GM18951 (cell line): ENCODE data around the gene NELFB.

ENCODE experiments used
- POLR2A ChIP-seq: IDR thresholded peaks from 4 replicates; pipeline ENCODE4 v1.6.1; 2011; ENCODE audit warnings: mild to moderate bottlenecking; ENCODE audit not compliant: insufficient read length, insufficient read depth; ENCODE audit errors: extremely low read depth
- in situ Hi-C: fragments of 300-500 bp; cut with MboI; formaldehyde crosslinking; loops from one replicate; pipeline ENCODE4 v1.12.0; 2022; ENCODE audit warnings: low sequenced_read_pairs, mixed read lengths, inconsistent platforms; ENCODE audit not compliant: unreplicated experiment

Gene NELFB

GRCh38 chr9:137219757-137220316 is 35.3 kb upstream of the NELFB start:
- TF ChIP-seq POLR2A, result no peak
- in situ Hi-C loops, result loop anchor here (10.0 kb wide), 1 partner anchor 95 kb away; no protein-coding TSS in a partner anchor

DNA sequence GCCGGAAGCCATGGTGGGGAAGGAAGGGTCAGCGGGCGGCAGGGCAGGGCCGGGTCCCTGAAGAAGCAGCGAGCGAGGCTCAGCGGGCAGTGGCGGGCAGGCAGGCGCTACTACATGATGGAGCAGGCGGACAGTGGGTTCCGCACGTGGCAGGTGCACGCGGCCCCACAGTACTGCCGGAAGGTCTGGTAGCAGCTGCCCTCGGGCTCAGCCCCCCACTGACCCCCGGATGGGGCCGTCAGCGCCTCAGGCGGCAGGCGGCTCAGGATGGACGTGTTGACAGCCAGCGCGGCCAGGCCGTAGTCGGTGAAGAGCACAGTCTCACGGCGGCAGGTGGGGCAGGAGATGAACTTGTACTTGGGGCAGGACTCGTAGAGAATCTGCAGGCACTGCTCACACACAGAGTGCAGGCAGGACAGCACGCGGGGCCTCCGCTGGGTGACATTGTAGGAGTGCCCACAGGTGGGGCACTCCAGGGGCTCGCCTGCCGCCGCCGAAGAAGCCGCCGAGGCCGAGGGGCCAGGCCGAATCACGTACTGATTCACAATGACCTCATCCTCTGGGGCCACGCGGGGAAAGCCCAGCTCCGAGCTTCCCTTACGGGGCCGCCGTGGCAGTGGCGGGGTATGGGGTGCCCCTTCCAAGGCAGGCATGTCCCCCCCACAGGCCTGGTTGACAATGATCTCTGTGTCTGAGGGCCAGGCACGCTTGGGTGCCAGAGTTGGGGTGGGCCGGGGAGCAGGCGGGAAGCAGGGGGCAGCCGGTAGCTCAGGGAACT is 34.6 kb upstream of the NELFB start:
- in situ Hi-C loops, result loop anchor here (10.0 kb wide), 1 partner anchor 96 kb away; no protein-coding TSS in a partner anchor
- no peak for TF ChIP-seq POLR2A

GRCh38 chr9:137221095-137221505 is 34.0 kb upstream of the NELFB start:
- TF ChIP-seq POLR2A, result no peak
- in situ Hi-C loops, result loop anchor here (10.0 kb wide), 1 partner anchor 96 kb away; no protein-coding TSS in a partner anchor

GRCh38 chr9:137221506-137222111 is 33.5 kb upstream of the NELFB start:
- in situ Hi-C loops, result loop anchor here (10.0 kb wide), 1 partner anchor 97 kb away; no protein-coding TSS in a partner anchor
- TF ChIP-seq POLR2A, result no peak

DNA sequence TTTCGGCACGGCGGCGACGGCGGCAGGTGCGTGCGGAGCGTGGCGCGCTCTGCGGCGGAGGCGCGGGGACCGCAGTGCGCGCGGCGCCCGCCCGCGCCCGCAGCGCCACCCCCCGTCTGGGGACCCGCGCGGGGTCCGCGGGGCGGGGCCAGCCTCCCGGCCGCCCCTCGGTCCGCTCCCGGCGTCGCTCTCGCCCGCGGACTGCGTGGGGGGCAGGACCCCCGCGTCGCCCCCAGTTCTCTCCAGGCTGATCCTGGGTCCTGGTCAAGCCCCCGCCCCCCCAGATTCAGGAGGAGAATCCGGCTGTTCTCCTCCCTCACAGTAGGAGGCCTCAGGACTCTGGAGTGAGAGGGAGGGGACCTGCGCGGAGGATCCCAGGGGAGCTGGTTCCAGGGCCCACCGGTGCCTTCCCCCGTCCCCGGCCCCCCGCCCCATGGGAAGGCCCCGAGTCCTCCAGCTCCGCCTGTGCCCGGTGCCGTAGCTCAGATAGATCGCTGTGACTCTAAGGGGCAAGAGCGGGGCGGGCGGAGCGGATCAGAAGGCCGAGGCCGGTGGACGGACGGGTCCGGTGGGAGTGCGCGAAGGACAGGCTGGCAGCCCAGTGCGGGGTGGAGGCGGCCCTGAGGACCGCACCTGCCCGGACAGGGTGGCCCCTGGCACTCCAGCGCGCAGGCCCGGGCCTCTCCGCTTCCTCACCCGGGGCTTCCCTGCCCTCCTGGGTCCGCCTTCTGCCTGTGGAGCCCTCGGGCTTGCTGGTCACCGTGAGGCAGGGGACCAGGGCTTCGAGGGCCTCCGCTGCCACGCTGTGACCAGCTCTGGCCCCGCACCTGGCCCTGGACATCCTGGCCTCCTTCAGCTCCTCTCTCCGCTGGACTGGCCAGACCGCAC is 32.7 kb upstream of the NELFB start, which contains the start of gene RNF208:
Gene RNF208, minus strand, starts transcription at position 51 of the 888 bp plus-strand sequence. CDS start 1,028 bp downstream, outside the sequence.
- in situ Hi-C loops, result loop anchor here (10.0 kb wide), 1 partner anchor 98 kb away; no protein-coding TSS in a partner anchor

GRCh38 chr9:137223078-137223970 is 31.8 kb upstream of the NELFB start:
- in situ Hi-C loops, result loop anchor here (10.0 kb wide), 1 partner anchor 99 kb away; no protein-coding TSS in a partner anchor
- TF ChIP-seq POLR2A, result peak; percentile 86

More for the DNA sequence above, 32.7 kb upstream of the NELFB start, which contains the start of gene RNF208:
- TF ChIP-seq POLR2A, result peak; percentile 25

DNA sequence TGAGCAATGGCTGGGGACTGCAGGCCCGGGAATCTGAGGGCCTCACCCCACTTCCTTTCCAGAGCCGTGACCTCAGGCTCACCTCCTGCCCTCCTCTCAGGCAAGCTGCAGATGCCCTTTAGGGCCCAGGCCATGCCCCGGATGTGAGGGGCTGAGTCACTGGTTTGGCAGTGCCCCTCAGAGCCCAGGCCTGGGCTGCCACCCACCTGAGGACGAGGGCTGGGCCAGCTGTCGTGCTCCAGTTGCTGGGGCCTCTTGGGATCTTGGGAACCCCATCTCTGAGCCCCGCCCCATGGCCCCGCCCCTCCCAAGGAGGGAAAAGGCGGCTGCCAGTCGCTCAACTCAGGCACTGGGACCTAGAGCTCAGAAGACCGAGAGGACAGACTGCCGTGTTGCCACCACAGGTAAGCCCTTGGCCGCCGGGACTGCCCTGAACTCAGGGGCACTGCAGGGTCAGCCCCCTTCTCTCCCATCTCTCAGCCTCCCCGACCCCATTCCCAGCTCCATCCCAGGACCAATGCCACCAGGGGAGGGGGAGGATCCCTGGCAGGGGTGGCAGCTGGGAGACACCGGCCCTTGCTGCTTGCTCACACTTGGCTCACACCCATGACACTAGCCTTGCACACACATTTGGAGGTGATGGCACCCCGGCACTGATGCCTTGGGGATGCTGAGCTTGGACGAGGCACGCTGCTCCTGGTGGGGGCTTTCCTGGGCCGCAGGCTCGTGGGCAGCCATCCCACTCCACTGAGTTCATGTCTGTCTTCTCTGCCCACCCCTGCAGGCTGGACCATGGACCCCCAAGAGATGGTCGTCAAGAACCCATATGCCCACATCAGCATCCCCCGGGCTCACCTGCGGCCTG is 30.1 kb upstream of the NELFB start, which contains the start of gene CYSRT1:
Gene CYSRT1, plus strand, starts transcription at position 345 of the 865 bp plus-strand sequence. Its CDS starts 448 bp downstream, at position 793.
- no peak for TF ChIP-seq POLR2A
- in situ Hi-C loops, result loop anchor here (10.0 kb wide), 1 partner anchor 100 kb away; no protein-coding TSS in a partner anchor

DNA sequence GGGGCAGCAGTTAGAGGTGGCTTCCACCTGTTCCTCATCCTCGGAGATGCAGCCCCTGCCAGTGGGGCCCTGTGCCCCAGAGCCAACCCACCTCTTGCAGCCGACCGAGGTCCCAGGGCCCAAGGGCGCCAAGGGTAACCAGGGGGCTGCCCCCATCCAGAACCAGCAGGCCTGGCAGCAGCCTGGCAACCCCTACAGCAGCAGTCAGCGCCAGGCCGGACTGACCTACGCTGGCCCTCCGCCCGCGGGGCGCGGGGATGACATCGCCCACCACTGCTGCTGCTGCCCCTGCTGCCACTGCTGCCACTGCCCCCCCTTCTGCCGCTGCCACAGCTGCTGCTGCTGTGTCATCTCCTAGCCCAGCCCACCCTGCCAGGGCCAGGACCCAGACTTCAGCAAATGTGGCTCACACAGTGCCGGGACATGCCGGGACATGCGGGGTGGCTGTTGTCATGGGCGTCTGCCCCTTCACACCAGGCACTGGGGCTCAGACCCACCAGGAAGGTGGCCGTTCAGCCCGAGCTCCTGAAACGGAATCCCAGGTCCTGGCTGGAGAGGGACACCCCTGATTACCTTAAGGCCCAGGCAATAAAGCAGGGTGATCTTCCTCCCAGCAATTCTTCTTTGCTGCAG is 29.3 kb upstream of the NELFB start:
- in situ Hi-C loops, result loop anchor here (10.0 kb wide), 1 partner anchor 101 kb away; no protein-coding TSS in a partner anchor
- no peak for TF ChIP-seq POLR2A

- in situ Hi-C loops, result loop anchor here (10.0 kb wide), 1 partner anchor 102 kb away; no protein-coding TSS in a partner anchor
- TF ChIP-seq POLR2A, result no peak
Measured at GRCh38 chr9:137226338-137227053, 28.6 kb upstream of the NELFB start.
